Measurements from ENCODE around the gene RNF208. TPM values are rescaled to one million over a fixed set of nuclear protein-coding genes. Genes with fewer than 3 reads are reported as not detected.

Gene RNF208
- total and polyA plus RNA-seq, 9 of the 15 experiments (the other 6 are each of a cell fraction or from before 2014, with no cell fraction given) = 0.15 to 6.9 (median 0.50) TPM; not detected in 2

GRCh38 chr9:137254624-137255447, 32.8 kb upstream of the RNF208 start, which contains the start of gene NELFB (continued):
- TF ChIP-seq POLR2G (IDR thresholded peaks at IDR 0.05; ENCODE audit: low read depth, low read length) (peak; percentile 91), RFX5 (IDR thresholded peaks at IDR 0.05; ENCODE audit: low read depth, low read length) (no peak), ZNF696 (CRISPR knock-in tag; conservative IDR thresholded peaks at IDR 0.05) (no peak), ZKSCAN8 (CRISPR knock-in tag; IDR thresholded peaks at IDR 0.05) (no peak), SFPQ (IDR thresholded peaks at IDR 0.05; ENCODE audit: low read depth, low read length) (no peak), HDAC8 (tag; IDR thresholded peaks at IDR 0.05) (no peak), ZNF639 (CRISPR knock-in tag; conservative IDR thresholded peaks at IDR 0.05 in 1 of 2, IDR thresholded peaks at IDR 0.05 in 1 of 2) (peak in 1 of 2 experiments; percentile 90; a peak in 2 of 4 replicates), FOS (IDR thresholded peaks at IDR 0.05; ENCODE audit: extremely low read depth, insufficient read length) (no peak), CSDE1 (IDR thresholded peaks at IDR 0.05) (no peak), TAF9B (IDR thresholded peaks at IDR 0.05; ENCODE audit: partially characterized antibody) (no peak), SNIP1 (IDR thresholded peaks at IDR 0.05; ENCODE audit: low read depth) (no peak), TEAD1 (CRISPR knock-in tag; IDR thresholded peaks at IDR 0.05) (no peak), ZNF124 (CRISPR knock-in tag; IDR thresholded peaks at IDR 0.05) (peak; percentile 79; the same call in 1 of the 2 replicates), RBBP5 (IDR thresholded peaks at IDR 0.05; ENCODE audit: borderline replicate concordance, insufficient read depth, low read length, poor library complexity, severe bottlenecking) (peak; percentile 12), ZKSCAN3 (CRISPR knock-in tag; IDR thresholded peaks at IDR 0.05) (no peak), GTF2A2 (tag; IDR thresholded peaks at IDR 0.05) (no peak), CHAMP1 (IDR thresholded peaks at IDR 0.05) (no peak), PML (IDR thresholded peaks at IDR 0.05; ENCODE audit: low read length) (peak; percentile 48; the same call in 1 of the 2 replicates), KAT7 (CRISPR knock-in tag; IDR thresholded peaks at IDR 0.05; ENCODE audit: borderline replicate concordance) (no peak; the same call in 1 of the 2 replicates), PTBP1 (IDR thresholded peaks at IDR 0.05; ENCODE audit: low read depth, low read length) (no peak), CXXC5 (CRISPR knock-in tag; IDR thresholded peaks at IDR 0.05) (peak; percentile 96)

Measured in K562 (cell line).